GM08714 (cell line): ENCODE measurements around the gene RAC3.

Experiments used
- H3K4me3 ChIP-seq: fragments of 200-500 bp; sonication (Bioruptor generic); 2 replicates; pipeline ENCODE4 v1.5.1; 2014; ENCODE audit warnings: mild to moderate bottlenecking, low read length, inconsistent platforms
- ZNF274 ChIP-seq: IDR thresholded peaks from 2 replicates; pipeline ENCODE4 v1.6.1; 2012; ENCODE audit warnings: mild to moderate bottlenecking, low read depth, low read length

The RAC3 gene

GRCh38 chr17:82063424-82064415 is 32.2 kb downstream of the RAC3 start:
- H3K4me3 ChIP-seq, result no peak overlapping the region; the same call in 1 of the 2 replicates
- no peak for TF ChIP-seq ZNF274

GRCh38 chr17:82064433-82065192 is 33.1 kb downstream of the RAC3 start:
- H3K4me3 ChIP-seq, result peak overlapping the region; percentile 91
- TF ChIP-seq ZNF274, result no peak

GRCh38 chr17:82065193-82065637 is 33.7 kb downstream of the RAC3 start:
- peak overlapping the region; percentile 91 for H3K4me3 ChIP-seq
- no peak for TF ChIP-seq ZNF274

- H3K4me3 ChIP-seq, result peak within 1 kb of the TSS; percentile 91
- no peak for TF ChIP-seq ZNF274
These were observed 34.3 kb downstream of the RAC3 start, which contains the start of gene DUS1L for GRCh38 chr17:82065638-82066303. Gene DUS1L (minus strand): TSS chr17:82065804. CDS start chr17:82065059, 745 bp downstream.

- no peak overlapping the region for H3K4me3 ChIP-seq
- no peak for TF ChIP-seq ZNF274
These were observed 39.1 kb downstream of the RAC3 start for GRCh38 chr17:82070611-82071010.

GRCh38 chr17:82072827-82073226 is 41.3 kb downstream of the RAC3 start:
- H3K4me3 ChIP-seq, result no peak overlapping the region
- no peak for TF ChIP-seq ZNF274

- H3K4me3 ChIP-seq, result no peak overlapping the region
- no peak for TF ChIP-seq ZNF274
These were observed 42.0 kb downstream of the RAC3 start for GRCh38 chr17:82073446-82073845.

GRCh38 chr17:82076018-82076784 is 44.7 kb downstream of the RAC3 start:
- no peak for TF ChIP-seq ZNF274
- no peak overlapping the region for H3K4me3 ChIP-seq

- no peak for TF ChIP-seq ZNF274
- H3K4me3 ChIP-seq, result no peak overlapping the region
These were observed 45.5 kb downstream of the RAC3 start for GRCh38 chr17:82076785-82077591.

- H3K4me3 ChIP-seq, result no peak overlapping the region
- TF ChIP-seq ZNF274, result no peak
These were observed 46.3 kb downstream of the RAC3 start for GRCh38 chr17:82077617-82078358.

GRCh38 chr17:82078433-82078832 is 47.0 kb downstream of the RAC3 start:
- no peak for TF ChIP-seq ZNF274
- no peak overlapping the region for H3K4me3 ChIP-seq
